ENCODE results near the gene GLYATL1.

GLYATL1 gene, protein sequence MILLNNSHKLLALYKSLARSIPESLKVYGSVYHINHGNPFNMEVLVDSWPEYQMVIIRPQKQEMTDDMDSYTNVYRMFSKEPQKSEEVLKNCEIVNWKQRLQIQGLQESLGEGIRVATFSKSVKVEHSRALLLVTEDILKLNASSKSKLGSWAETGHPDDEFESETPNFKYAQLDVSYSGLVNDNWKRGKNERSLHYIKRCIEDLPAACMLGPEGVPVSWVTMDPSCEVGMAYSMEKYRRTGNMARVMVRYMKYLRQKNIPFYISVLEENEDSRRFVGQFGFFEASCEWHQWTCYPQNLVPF

DNA sequence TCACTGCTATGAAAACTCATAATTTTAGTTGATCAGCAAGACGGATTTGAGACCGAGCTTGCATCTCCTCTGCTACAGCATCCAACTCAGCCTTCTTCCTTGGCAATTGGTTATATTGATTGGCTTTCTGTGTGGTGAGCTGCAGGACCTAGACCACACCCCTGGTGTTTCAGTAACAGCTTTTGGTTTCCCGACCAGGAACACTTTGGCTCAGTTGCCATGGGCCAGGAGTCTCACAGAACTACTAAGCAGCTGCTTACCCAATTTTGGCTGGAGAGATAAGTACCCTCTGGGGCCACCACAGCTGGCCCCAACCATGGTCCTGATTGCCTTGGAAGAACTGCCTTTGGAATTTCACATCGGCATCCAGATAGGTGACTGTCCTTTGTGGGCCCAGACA lies at the start of gene GLYATL1:
Gene GLYATL1 (plus strand): TSS at position 212 of the 400 bp plus-strand sequence. CDS start 7,600 bp downstream, outside the sequence.
- no peak for DNase-seq (ENCODE audit: low read depth)

DNA sequence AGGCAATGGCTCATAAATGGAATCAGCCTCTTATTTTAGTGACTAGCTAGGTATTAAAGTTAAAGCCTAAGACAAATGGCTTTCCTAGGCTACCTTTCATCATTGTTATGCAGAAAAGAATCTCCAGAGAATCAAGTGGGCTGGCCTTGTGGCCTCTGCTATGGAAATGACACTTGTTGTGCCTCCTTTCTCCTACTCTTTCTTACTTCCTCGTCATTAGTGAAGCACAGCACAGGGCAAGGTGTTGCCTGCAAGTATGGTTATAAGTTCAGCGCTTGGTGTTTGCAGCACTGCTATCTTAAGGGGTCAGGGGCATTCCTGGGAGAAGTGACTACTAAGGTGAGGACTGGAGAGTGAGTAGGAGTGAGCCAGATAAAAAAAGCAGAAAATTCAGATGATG lies 45.4 kb upstream of the GLYATL1 start:
- no peak for DNase-seq (ENCODE audit: low read depth)

DNA sequence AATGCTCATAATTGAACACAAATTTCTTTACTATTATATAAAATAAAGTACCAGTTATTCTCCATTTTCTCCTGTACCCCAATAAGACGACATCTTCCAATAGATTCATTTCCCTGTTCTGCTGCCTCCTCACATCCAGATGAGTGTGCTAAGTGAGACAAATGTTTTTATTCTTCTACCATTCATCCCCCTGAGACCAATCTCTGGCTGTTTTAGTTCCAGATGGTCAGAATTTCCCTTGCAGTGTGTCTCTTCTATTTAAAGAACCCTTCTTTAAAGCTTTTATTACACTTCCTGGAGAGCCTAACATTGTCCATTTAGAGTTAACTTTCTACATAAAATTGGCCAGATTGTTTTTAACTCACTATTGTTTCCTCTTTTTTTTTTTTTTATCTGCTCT lies 41.2 kb upstream of the GLYATL1 start:
- no peak for DNase-seq (ENCODE audit: low read depth)

DNA sequence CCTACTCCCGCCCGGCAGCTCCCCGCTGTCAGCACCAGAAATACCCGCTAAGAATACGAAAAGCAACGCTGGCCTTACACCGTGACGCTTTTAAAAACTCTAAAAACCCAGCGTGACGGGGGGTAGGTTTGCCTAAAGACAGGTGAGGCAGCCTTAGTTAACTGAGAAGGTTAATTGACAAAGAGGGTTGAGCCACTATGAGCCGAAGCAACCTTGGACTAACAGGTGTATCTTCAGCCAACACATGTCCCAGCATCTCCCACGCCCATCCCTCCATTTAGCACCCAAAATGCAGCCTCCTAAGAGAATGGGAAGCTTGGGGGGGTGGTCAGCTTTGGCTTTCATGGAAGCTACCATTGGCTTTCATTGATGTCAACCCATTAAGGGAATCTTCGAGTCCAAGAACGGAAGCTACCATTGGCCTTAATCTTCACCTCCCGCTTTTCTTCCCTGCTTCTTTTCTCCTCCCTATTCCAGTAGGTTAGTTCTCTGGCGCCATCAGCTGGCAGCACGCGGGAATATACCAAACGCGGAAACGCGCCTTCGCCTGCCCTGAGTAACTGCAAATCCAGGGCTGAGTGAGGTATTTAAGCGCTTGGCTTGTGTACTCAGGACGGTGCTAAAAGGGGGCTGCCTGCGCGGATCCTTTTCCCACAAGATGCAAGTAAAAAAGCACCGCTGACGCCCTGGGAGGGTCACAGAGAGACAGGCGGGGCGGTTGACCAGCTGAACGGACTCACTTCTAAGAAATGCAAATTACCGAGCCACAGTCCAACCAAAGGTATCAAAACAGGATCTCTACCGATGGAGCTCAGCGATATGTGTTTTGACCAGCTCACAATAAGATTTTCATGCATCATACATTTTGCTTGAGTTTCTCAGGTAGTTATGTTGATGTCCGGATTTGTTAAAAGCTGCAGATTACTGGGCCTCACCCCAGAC lies 38.5 kb upstream of the GLYATL1 start:
- no peak for DNase-seq (ENCODE audit: low read depth)

DNA sequence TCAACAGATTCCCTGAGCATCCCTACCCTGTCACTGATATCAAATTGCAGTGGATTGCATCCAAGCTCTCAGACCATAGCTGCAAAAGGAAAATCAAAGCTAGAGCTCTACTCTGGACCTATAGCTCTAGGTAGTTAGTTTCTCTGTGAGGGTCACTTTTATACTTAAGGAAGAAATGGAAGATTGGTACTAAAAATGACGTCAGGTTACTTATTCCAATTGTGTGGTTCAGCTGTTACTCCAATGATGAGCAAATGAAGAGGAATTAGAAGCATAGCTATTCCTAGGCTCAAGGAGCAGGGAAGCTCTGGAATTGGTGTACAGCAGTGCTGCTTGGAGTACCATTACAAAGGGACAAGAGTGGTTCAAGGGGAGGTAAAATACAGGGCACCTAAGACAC lies 36.4 kb upstream of the GLYATL1 start:
- no peak for DNase-seq (ENCODE audit: low read depth)

DNA sequence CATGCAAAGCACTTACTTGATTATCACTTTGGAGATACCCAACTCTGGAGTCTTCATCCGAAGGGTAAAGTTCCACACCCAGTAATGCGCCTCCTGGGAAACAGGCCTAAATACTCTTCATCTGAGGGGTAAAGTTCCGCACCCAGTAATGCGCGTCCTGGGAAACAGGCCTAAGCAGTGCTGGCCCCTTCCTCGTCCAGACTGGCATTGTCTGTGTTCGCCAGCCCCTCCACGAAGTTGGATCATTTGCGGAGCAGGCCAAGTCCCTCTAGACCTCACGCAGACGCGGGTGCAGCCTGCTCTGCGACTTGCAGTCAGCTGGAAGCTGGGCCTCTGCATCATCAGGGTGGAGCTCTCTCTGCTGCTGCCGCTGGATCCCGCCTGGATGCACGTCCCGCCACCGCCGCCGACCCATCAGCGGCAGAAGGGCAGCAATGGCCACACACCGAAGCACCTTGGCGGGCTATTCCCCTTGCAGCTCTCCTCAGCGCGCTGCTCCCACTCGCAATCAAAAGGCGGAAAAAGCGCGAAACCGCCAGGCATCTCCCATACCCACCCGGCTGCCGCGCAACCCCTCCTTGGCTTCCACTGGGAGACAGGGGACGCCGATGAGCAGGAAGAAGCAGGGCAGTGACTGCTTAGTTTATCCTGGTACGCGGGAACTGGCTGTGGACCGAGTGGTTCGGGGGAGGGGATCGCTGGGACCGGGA lies 34.1 kb upstream of the GLYATL1 start:
- no peak for DNase-seq (ENCODE audit: low read depth)

DNA sequence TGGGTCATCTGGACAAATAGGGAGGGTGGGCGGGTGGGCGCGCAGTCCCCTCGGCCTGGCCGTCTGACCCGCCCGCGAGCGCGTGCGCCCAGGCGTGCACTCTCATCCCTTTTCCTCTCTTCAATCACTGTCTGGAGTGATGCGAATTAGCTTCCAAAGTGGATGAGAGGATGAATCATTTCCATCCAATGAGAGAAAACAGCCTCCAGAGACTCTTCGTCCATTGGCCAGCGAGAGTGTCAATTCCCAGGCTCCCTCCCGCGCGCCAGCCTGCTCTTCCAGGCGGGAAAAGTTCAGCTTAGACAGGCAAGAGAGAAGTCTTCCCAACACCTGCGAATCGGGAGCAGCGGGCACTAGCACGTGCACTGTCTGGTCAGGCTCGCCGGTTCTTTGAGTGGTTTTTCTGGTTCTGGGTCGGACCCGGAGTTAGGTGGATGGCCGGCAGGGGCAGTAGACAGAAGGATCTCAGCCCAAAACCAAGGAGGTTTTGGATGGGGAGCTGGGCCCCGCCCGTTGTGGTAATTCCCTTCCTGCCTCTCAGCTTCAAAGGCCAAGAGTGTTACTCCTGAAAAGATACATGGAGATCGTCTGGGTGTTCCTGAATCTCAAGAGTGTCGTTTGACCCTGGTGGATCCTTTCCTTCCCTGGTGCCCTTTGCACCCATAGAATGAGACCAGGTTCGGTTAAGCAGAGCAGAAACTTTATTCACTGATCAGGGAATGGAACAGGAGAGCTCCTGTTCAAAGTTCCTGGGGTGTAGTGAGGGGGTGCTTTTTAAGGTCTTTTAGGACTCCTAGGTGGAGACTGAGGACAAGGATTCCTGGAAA lies 33.4 kb upstream of the GLYATL1 start:
- no peak for DNase-seq (ENCODE audit: low read depth)

DNA sequence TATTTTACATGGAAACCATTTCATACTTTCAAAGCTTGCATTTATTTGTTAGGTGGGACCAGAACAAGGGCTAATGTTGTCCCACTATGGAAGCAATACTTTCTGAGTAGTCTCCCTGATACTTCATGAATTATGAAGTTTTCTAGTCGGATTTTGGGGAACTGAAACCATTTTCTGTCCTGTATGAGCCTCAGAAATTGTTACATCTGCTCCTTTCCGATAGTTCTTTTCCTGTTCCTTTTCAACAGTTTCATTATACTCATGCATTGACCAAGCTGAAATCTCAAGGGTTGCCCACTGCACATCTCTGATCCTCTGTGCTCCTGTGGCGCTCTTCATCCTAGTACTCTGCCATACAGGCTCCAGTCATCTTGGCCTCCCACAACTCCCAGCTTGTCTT lies 31.5 kb upstream of the GLYATL1 start:
- no peak for DNase-seq (ENCODE audit: low read depth)

DNA sequence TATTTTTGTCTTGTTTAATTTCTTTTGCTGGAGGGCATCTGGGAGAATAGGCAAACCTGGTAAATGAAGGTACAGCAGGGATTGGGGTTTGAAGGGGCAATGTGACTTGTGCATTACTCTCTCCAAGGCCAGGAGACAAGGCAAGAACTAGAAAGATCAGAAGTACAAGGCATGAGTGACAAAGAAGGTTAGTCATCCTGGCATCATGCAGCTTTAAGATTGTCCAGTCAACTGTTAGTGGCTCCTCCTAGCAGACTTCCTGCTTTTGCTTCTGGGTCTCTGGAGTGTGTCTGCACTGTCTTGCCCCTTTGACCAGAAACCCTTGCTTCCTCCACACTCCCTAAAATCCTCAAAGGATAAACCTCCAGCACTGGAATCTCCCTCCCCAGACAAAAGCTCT lies 27.2 kb upstream of the GLYATL1 start:
- no peak for DNase-seq (ENCODE audit: low read depth)

DNA sequence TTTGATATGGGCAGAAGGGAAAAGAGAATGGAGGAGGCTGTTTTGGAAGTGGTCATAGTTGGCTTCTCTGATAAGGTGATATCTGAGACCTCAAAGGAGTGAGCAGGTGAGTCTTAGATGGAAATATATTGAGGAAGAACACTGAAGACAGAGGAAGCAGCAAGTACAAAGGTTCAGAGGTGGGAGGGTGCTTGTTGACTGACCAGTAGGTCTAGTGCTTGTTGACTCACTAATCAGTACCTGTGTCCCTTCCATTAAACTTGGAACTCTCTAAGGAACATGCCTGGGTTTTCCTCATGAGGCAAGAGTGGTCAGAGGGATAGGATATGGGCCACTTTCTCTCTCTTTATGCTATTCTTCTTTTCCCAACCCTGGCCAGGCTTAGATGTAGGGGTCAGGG lies 25.6 kb upstream of the GLYATL1 start:
- no peak for DNase-seq (ENCODE audit: low read depth)

DNA sequence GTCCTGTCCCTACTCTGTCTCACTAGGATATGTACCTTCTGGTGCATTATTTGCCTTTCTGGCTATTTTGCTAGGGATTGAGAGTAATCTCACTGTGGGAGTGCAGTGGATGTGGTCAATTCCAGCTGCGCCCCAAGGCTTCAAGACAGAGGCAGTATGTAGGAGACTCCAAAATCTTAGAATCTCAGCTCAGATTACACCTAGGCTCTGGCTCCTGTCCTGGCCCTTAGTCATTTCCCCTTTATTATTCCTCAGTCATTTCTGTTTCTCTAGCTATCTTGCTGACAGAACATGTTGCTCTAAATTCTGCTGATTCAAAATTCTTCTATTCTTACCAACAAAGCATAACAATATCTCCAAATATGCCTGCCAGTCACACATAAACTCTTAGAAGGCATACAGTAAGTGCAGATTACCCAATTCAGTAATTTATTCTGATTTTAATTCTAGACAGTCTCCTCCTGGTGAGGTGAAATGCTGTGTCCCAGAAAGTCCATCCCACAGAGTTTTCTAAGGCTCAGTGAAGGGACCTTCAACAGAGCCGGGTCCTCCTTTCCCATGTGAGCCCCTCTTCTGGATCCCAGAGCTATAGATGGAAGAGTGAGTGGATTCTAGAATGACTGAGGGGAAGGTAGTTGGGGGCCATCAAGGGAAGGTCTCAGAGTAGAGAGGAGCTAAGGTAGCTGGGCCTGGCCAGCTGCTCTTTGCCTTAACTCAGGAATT lies 24.3 kb upstream of the GLYATL1 start:
- DNase-seq (ENCODE audit: low read depth) = no peak

DNA sequence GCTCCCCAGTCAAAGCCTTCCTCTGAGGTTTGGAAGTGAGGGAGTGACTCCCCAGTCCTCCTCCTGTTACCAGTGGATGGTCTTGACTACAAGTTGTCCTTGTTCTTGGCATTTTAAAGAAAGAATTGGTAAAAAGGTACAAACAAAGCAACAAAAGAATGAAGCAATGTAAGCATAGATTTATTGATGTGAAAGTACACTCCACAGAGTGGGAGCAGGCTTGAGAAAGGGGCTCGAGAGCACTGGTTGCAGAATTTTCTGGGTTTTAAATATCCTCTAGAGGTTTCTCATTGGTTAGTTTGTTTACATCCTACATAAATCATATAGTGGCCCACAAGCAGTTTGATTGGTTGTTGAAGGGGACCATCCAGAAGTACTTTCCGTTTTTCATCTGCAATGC lies 22.7 kb upstream of the GLYATL1 start:
- DNase-seq (ENCODE audit: low read depth) = no peak

DNA sequence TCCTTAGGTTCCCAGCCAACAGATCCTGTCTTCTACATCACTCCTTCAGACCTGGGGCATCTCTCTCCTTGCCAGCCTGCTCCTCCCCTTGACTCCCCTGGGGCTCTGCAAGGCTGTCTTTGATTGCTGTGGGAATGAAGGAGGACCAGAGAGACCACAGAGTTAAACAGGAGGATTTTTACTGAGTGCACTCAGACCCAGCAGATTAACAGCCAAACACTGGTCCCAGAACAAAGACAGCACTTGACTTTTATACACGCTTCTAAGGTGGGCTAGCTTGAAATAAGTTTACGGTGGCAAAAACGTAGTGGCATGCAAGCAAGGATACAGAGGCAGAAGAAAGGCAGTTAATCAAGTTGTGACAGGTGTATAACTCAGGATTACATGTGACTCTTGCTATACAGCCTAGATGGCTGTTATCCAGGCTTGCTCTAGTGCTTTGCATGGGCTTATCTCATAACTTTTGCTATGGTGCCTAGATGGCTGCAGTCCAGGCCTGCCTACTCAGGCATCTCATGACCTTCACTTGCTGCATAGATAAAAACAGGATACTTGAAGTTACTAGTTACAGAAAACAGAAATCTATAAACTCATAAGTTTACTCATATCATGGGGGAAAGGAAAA lies 22.0 kb upstream of the GLYATL1 start:
- no peak for DNase-seq (ENCODE audit: low read depth)

DNA sequence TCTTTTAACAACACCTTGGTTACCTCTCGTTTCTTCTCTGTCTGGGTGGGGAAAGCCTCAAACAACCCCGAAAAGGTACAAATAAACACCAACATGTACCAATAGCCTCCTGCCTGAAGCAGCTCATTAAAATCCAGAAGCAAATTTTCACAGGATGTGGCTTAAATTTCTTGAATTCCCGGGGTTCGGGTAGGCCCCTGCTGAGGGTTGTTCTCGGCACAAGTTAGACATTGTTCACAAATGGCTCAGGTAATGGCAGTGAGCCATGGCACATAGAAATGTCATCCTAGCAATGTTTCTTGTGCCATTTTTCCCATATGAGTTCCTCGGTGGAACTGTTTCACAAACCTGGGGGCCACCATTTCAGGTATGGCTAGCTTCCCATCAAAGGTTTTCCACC lies 19.7 kb upstream of the GLYATL1 start:
- DNase-seq (ENCODE audit: low read depth) = no peak

DNA sequence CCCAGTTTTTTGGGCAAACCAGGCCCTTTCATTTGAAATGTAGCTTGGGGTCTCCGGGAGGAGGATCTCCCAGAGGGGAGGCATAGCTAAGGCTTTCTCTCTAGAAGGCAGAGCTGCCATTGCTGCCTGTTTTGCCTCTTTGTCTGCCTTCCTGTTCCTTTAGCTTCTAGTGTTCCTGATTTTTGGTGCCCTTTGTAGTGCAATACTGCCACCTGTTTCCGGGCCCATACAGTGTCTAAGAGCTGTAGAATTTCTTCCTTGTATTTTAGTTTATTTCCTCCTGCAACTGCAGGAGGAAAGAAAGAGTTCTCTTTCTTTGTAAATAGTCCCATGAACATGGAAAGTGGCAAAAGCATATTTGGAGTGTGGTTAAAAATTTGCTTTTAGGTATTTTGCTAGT lies 19.3 kb upstream of the GLYATL1 start:
- DNase-seq (ENCODE audit: low read depth) = no peak

DNA sequence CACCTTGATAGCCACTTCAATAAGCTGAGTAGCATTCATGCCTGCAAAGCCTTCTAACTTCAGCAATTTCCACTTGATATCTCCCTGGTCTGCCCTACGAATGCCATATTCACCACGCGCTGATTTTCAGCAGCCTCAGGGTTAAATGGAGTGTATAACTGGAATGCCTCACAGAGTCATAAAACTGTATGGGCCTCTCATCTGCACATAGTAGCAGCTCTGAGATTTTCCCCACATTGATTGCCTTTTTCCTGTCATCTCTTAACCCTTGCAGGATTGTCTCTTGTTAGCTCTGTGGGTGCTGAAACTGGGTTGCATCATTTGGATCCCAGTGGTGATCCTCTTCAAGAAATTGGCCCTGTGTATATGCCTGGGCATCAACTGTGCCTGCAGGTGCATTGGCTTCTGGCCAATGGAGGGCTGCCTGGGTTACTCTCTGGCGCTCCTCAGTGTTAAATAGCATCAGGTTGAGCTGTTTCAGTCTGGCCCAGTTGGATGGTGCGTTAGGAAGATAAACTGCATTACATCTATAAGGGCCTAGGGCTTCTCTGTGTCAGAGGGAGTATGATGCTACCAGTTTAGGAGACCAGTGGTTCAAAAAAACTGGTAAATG lies 17.4 kb upstream of the GLYATL1 start:
- no peak for DNase-seq (ENCODE audit: low read depth)

DNA sequence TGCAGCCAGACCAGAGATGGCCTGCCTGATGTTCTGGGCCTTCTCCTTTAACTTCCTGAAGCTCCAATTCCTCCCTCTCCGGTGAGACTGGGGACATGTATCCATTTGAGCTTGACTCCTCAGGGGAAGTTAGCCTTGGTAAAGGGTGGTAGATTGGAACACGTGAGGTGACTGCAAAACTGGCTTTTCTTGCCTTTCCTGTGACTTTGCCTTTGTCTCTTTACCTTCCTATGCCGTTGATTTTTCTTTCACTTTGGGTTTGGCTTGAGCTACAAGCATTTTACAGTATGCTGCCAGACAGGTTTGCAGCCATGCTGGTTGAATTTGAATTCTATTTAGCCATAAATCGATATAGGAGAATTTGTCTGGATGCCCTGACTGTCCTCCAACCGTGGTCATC lies 16.8 kb upstream of the GLYATL1 start:
- no peak for DNase-seq (ENCODE audit: low read depth)

DNA sequence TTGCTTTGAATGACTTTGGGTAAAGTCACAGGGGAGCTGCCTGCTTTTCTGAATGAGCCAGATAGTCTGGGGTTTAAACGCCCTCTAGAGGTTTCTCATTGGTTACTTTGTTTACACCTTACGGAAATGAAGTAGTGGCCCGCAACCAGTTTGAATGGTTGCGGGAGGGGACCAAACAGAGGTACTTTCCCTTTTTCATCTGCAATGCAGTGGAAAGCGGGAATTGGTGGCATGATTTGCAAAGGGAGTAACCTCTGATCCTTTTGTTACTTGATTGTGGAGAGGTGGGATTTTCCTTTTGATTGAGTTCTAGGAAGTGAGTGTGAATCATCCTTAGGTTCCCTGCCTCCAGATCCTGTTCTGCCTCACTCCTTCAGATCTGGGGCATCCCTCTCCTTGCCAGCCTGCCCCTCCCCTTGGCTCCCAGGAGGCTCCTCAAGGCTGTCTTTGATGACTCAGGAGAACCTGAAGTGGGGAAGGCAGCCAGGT lies 15.9 kb upstream of the GLYATL1 start:
- no peak for DNase-seq (ENCODE audit: low read depth)

DNA sequence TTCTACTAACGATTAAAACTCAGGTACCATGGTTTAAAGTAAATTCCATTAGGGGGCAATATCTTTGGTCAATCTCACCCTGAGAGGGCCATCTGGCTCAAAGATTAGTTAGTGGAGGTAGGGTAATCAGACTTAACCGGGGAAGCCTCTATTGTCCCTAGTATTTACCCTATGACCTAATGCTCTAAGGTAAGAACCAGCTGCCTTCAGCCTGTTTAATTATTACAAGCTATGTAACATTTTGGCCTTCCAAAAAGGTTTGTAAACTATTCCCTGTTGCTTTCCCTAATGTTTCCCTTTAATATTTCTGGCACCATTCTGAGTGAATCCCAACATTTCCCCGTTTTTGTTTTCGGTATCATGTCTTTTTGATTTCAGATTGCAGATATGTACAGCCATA lies 15.1 kb upstream of the GLYATL1 start:
- DNase-seq (ENCODE audit: low read depth) = no peak

DNA sequence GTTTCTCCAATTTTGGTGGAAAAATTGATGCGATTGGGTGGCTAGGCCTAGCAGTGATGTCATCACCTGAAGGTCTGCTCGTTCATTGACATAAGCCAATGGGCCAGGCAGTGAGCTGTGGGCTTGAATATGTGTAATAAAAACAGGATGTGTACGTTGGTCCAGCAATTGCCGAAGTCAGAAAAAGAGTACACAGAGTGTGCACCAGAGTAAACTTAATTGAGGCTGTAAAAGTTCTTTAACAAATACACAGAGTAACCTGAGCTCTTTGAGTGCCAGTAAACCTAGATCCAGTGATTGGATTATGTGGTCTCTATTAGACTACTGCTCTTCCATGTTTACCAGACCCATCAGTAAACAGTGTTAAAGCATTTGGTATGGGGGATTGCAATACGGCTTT lies 13.0 kb upstream of the GLYATL1 start:
- no peak for DNase-seq (ENCODE audit: low read depth)
